Lung (tissue), 12 donors: ENCODE measurements around the gene RABGAP1L. TPM values are rescaled to one million over a fixed set of nuclear protein-coding genes. Genes with fewer than 3 reads are reported as not detected.

ENCODE experiments used
- ATAC-seq: fragments of 200-7000 bp; cut with Tn5 transposase; one replicate; pipeline ENCODE4 v1.9.1; 2020; ENCODE audit warnings: moderate number of reproducible peaks; ENCODE audit not compliant: insufficient read depth, low FRiP score
- DNase-seq, 3 donors: peaks; one replicate each; pipeline ENCODE4 v3.0.0-alpha.2; 2013 to 2017
- H3K27ac ChIP-seq, 2 donors: one replicate each; pipeline ENCODE4 v1.5.1; 2013; ENCODE audit warnings: mild to moderate bottlenecking in 2 of 2, moderate library complexity in 2 of 2, control low read depth in 1 of 2, inconsistent platforms in 1 of 2, low read depth in 1 of 2, low read length in 1 of 2
- H3K27me3 ChIP-seq, 3 donors: one replicate each; pipeline ENCODE4 v1.5.1; 2013; ENCODE audit warnings: low read length in 2 of 3; ENCODE audit not compliant: control insufficient read depth in 3 of 3, insufficient read depth in 3 of 3
- H3K36me3 ChIP-seq, 4 donors: one replicate each; pipeline ENCODE4 v1.5.1; 2013; ENCODE audit warnings: low read length in 4 of 4, mild to moderate bottlenecking in 1 of 4, moderate library complexity in 1 of 4; ENCODE audit not compliant: control insufficient read depth in 4 of 4, insufficient read depth in 4 of 4
- H3K4me1 ChIP-seq, 5 donors: one replicate each; pipeline ENCODE4 v1.5.1; 2013; ENCODE audit warnings: low read length in 5 of 5, mild to moderate bottlenecking in 2 of 5, moderate library complexity in 1 of 5; ENCODE audit not compliant: control insufficient read depth in 5 of 5, insufficient read depth in 5 of 5
- H3K4me3 ChIP-seq: one replicate; pipeline ENCODE4 v1.5.1; 2013; ENCODE audit warnings: mild to moderate bottlenecking, control low read depth, moderate library complexity
- H3K9ac ChIP-seq, 2 donors: one replicate each; pipeline ENCODE4 v1.5.1; 2013; ENCODE audit warnings: low read length in 2 of 2, control low read depth in 1 of 2; ENCODE audit not compliant: insufficient read depth in 1 of 2
- H3K9me3 ChIP-seq, 4 donors: one replicate each; pipeline ENCODE4 v1.5.1; 2013; ENCODE audit warnings: low read length in 3 of 4, mild to moderate bottlenecking in 1 of 4, moderate library complexity in 1 of 4; ENCODE audit not compliant: control insufficient read depth in 4 of 4, insufficient read depth in 3 of 4
- CTCF ChIP-seq: IDR thresholded peaks from 2 replicates; pipeline ENCODE4 v1.5.1; 2012; ENCODE audit warnings: mild to moderate bottlenecking; ENCODE audit errors: control extremely low read depth, extremely low read depth
- WGBS, 2 donors: extraction: QIAGEN DNeasy Blood & Tissue Kit; methylation state at CpG; one replicate each; pipeline ENCODE4 v1.1.7; 2013; 5-methylcytosine and 5-hydroxymethylcytosine counted together
- polyA plus RNA-seq, 2 donors: library from polyadenylated mRNA; stranded (reverse); fragments of 200-250 nt; gene quantifications; one replicate each; pipeline ENCODE4 v1.2.1, GENCODE V29; 2013
- total RNA-seq, 2 donors: library from RNA; depleted of rRNA in 1 of 2; stranded (reverse); fragments of >200 nt in 1 of 2; gene quantifications; one replicate each; pipeline ENCODE4 v1.2.1, GENCODE V29; 2014 to 2021
- donor health status: control.
- donor health status: control.
- donor health status: Bipolar disorder and iron deficiency.
- donor health status: healthy.
- donor health status: DM: yes; HTN: yes; CAD: no.

RABGAP1L gene
- total and polyA plus RNA-seq, 4 donors: 16.0 to 123 (median 44.5) TPM

GRCh38 chr1:174974711-174975119 is 815.4 kb downstream of the RABGAP1L start:
- no peak overlapping the region for H3K9ac ChIP-seq
- H3K9me3 ChIP-seq: no peaks in the 10 kb centered on the region
- no peaks in the 10 kb centered on the region for H3K27me3 ChIP-seq
- ATAC-seq: no peak
- H3K36me3 ChIP-seq: peaks cover 0 to 7% (median 5%) of the 10 kb centered on the region in 4 donors
- peaks cover 0 to 14% (median 8%) of the 10 kb centered on the region in 5 donors for H3K4me1 ChIP-seq
- DNase-seq: no peak
- no peak overlapping the region for H3K27ac ChIP-seq
- TF ChIP-seq CTCF: no peak
- no peak overlapping the region for H3K4me3 ChIP-seq
- WGBS, 2 donors: 69 to 92% methylated on average over 2 of the region's 2 CpGs

- DNase-seq (no peak), ATAC-seq (no peak)
- H3K36me3 ChIP-seq: peaks cover 0 to 9% (median 6%) of the 10 kb centered on the region in 4 donors
- no peak overlapping the region for H3K27ac ChIP-seq
- H3K4me1 ChIP-seq: peaks cover 0 to 14% (median 8%) of the 10 kb centered on the region in 5 donors
- no peak overlapping the region for H3K4me3 ChIP-seq
- no peaks in the 10 kb centered on the region for H3K9me3 ChIP-seq
- H3K27me3 ChIP-seq: no peaks in the 10 kb centered on the region
- H3K9ac ChIP-seq: no peak overlapping the region
- WGBS, 2 donors: 91 to 92% methylated on average over 1 of the region's 1 CpG
- no peak for TF ChIP-seq CTCF
Observed at GRCh38 chr1:174975764-174976163, 816.4 kb downstream of the RABGAP1L start.

- Histone ChIP-seq H3K9me3 (no peaks in the 10 kb centered on the region), H3K4me1 (peaks cover 0 to 14% (median 8%) of the 10 kb centered on the region in 5 donors), H3K27me3 (no peaks in the 10 kb centered on the region), H3K4me3 (no peak overlapping the region), H3K36me3 (peaks cover 0 to 9% (median 6%) of the 10 kb centered on the region in 4 donors), H3K27ac (no peak overlapping the region), H3K9ac (peak overlapping the region in 1 of 2 donors; percentile 20)
- 70 to 86% methylated on average over 4 of the region's 4 CpGs for WGBS, 2 donors
- ATAC-seq (no peak), DNase-seq (peak in 2 of 3 donors; percentile 12 to 58)
- no peak for TF ChIP-seq CTCF
Observed at GRCh38 chr1:174976436-174977108, 817.3 kb downstream of the RABGAP1L start.
